OCI-LY7 (cell line): ENCODE measurements around the gene DOCK1.

Experiments
- EZH2phosphoT487 ChIP-seq: fragments of 200-600 bp; sonication (generic); IDR thresholded peaks from 2 replicates; pipeline ENCODE4 v1.6.1; 2018; ENCODE audit warnings: low read depth, borderline replicate concordance, mild to moderate bottlenecking, mixed run types, antibody characterized with exemption, low read length, moderate library complexity, mixed read lengths
- TF ChIP-seq, protein P1 (sequence below): fragments of 200-600 bp; sonication (generic); conservative IDR thresholded peaks from 2 replicates; pipeline ENCODE4 v1.5.1; 2014; ENCODE audit warnings: mild to moderate bottlenecking, antibody characterized with exemption, low read length, moderate library complexity, mixed read lengths

- TF ChIP-seq, protein P1, sequence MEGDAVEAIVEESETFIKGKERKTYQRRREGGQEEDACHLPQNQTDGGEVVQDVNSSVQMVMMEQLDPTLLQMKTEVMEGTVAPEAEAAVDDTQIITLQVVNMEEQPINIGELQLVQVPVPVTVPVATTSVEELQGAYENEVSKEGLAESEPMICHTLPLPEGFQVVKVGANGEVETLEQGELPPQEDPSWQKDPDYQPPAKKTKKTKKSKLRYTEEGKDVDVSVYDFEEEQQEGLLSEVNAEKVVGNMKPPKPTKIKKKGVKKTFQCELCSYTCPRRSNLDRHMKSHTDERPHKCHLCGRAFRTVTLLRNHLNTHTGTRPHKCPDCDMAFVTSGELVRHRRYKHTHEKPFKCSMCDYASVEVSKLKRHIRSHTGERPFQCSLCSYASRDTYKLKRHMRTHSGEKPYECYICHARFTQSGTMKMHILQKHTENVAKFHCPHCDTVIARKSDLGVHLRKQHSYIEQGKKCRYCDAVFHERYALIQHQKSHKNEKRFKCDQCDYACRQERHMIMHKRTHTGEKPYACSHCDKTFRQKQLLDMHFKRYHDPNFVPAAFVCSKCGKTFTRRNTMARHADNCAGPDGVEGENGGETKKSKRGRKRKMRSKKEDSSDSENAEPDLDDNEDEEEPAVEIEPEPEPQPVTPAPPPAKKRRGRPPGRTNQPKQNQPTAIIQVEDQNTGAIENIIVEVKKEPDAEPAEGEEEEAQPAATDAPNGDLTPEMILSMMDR: no peak
- TF ChIP-seq EZH2phosphoT487: no peak
Observed at GRCh38 chr10:127218658-127219057, 313.4 kb downstream of the DOCK1 start.
